Measurements from ENCODE around the gene RBM6. TPM values are rescaled to one million over a fixed set of nuclear protein-coding genes. Genes with fewer than 3 reads are reported as not detected.

The RBM6 gene
- total RNA-seq, 1 experiment from 2014 or later, result 90.7 TPM

DNA sequence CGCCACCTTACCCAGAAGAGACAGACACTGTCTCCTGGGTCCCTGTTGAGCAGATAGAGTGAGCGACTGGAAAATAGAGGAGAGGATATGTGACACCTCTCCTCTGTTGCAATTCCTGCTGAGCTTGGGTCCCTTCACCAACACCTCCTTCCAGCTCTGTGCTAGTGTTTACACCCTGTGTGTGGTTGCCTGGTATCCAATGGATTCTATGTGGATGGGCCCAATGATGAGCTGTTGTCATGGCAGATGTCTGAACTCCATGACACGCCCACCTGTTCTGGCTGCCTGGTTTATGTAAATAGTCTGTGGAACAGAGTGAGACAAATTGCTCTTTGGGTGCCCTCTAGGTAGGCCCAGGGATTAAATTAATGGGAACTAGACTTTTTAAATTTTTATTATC is 172.5 kb downstream of the RBM6 start:
- no peak overlapping the region for H3K56ac ChIP-seq (ENCODE audit: insufficient read length, low read depth, low read length)
- H2BK120ac ChIP-seq (ENCODE audit: low read depth, low read length, poor library complexity, severe bottlenecking), result no peak overlapping the region
- H2BK20ac ChIP-seq (ENCODE audit: low read depth, low read length, poor library complexity, severe bottlenecking), result no peak overlapping the region
- H3K4me1 ChIP-seq (ENCODE audit: insufficient read depth, low read length), result no peaks in the 10 kb centered on the region
- no peak overlapping the region for H3K4me2 ChIP-seq (ENCODE audit: insufficient read depth, insufficient read length, low read length)
- H4K20me1 ChIP-seq (ENCODE audit: control insufficient read depth, insufficient read depth, insufficient read length), result no peaks in the 10 kb centered on the region
- H3T11ph ChIP-seq (ENCODE audit: low read length), result no peak overlapping the region
- H3K23me2 ChIP-seq (ENCODE audit: insufficient read length, low read depth, low read length, poor library complexity, severe bottlenecking), result no peaks in the 10 kb centered on the region
- H3K23ac ChIP-seq (ENCODE audit: insufficient read length, low read depth, low read length), result no peak overlapping the region
- Mint-ChIP-seq H3K36me3 (ENCODE audit: insufficient read depth in 1 of 3, low read depth in 3 of 3) (peaks cover 66 to 97% (median 90%) of the 10 kb centered on the region in 3 experiments; a peak in 6 of 7 replicates), H3K27me3 (ENCODE audit: low read depth) (no peaks in the 10 kb centered on the region), H3K27ac (no peak overlapping the region; a peak in 1 of 7 replicates), H3K4me3 (no peak overlapping the region), H3K4me1 (peaks cover 11 to 12% of the 10 kb centered on the region in 2 experiments), H3K9me3 (no peaks in the 10 kb centered on the region; a peak in 2 of 5 replicates)
- no peaks in the 10 kb centered on the region for H3K79me1 ChIP-seq (ENCODE audit: insufficient read depth, low read depth, low read length, poor library complexity, severe bottlenecking)
- no peak overlapping the region for H3K14ac ChIP-seq (ENCODE audit: insufficient read depth, low read length)
- no peak for DNase-seq
- no peak overlapping the region for H4K5ac ChIP-seq (ENCODE audit: insufficient read length, low read depth, low read length)
- H2BK5ac ChIP-seq (ENCODE audit: insufficient read length, low read length), result no peak overlapping the region
- H2BK15ac ChIP-seq (ENCODE audit: low read depth, low read length), result no peak overlapping the region
- H3K9me3 ChIP-seq (ENCODE audit: control insufficient read depth, low read depth, low read length), result no peaks in the 10 kb centered on the region
- no peak overlapping the region for H3K27ac ChIP-seq (ENCODE audit: insufficient read length, low read depth, low read length)
- no peak overlapping the region for H4K8ac ChIP-seq (replicated peaks; ENCODE audit: insufficient read length, low read depth, low read length)
- no peak overlapping the region for H4K91ac ChIP-seq (ENCODE audit: insufficient read length, low read depth, low read length)
- H3K18ac ChIP-seq (ENCODE audit: insufficient read length, low read depth, low read length), result no peak overlapping the region
- WGBS (ENCODE audit: extremely low coverage, insufficient read length, low lambda C conversion rate), result no CpG with 5 or more reads among the region's 3 CpGs
- no peaks in the 10 kb centered on the region for H3K27me3 ChIP-seq (ENCODE audit: insufficient read depth, low read length)
- TF ChIP-seq, protein P1, sequence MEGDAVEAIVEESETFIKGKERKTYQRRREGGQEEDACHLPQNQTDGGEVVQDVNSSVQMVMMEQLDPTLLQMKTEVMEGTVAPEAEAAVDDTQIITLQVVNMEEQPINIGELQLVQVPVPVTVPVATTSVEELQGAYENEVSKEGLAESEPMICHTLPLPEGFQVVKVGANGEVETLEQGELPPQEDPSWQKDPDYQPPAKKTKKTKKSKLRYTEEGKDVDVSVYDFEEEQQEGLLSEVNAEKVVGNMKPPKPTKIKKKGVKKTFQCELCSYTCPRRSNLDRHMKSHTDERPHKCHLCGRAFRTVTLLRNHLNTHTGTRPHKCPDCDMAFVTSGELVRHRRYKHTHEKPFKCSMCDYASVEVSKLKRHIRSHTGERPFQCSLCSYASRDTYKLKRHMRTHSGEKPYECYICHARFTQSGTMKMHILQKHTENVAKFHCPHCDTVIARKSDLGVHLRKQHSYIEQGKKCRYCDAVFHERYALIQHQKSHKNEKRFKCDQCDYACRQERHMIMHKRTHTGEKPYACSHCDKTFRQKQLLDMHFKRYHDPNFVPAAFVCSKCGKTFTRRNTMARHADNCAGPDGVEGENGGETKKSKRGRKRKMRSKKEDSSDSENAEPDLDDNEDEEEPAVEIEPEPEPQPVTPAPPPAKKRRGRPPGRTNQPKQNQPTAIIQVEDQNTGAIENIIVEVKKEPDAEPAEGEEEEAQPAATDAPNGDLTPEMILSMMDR (conservative IDR thresholded peaks at IDR 0.05), result no peak
- no peak overlapping the region for H2BK12ac ChIP-seq (ENCODE audit: insufficient read length, low read depth, low read length)
- H2AK5ac ChIP-seq (ENCODE audit: insufficient read length, low read length), result no peak overlapping the region
- no peak overlapping the region for H3K4ac ChIP-seq (ENCODE audit: low read depth, low read length)
- no peaks in the 10 kb centered on the region for H3K79me2 ChIP-seq (ENCODE audit: insufficient read depth, low read length)
- no peak overlapping the region for H3K9ac ChIP-seq (ENCODE audit: extremely low read depth, insufficient read length, low read length)
- H2AFZ ChIP-seq (ENCODE audit: low read length), result no peak overlapping the region
